Erythroblast (primary cell): Measurements from ENCODE around the gene KCP.

Experiments used
- GATA1 ChIP-seq: IDR thresholded peaks from 2 replicates; pipeline ENCODE4 v1.6.1; 2011; ENCODE audit warnings: low read depth, mild to moderate bottlenecking, control low read depth, low read length, moderate library complexity
- POLR2A ChIP-seq: IDR thresholded peaks from 2 replicates; pipeline ENCODE4 v1.6.1; 2011; ENCODE audit warnings: mild to moderate bottlenecking, low read length

DNA sequence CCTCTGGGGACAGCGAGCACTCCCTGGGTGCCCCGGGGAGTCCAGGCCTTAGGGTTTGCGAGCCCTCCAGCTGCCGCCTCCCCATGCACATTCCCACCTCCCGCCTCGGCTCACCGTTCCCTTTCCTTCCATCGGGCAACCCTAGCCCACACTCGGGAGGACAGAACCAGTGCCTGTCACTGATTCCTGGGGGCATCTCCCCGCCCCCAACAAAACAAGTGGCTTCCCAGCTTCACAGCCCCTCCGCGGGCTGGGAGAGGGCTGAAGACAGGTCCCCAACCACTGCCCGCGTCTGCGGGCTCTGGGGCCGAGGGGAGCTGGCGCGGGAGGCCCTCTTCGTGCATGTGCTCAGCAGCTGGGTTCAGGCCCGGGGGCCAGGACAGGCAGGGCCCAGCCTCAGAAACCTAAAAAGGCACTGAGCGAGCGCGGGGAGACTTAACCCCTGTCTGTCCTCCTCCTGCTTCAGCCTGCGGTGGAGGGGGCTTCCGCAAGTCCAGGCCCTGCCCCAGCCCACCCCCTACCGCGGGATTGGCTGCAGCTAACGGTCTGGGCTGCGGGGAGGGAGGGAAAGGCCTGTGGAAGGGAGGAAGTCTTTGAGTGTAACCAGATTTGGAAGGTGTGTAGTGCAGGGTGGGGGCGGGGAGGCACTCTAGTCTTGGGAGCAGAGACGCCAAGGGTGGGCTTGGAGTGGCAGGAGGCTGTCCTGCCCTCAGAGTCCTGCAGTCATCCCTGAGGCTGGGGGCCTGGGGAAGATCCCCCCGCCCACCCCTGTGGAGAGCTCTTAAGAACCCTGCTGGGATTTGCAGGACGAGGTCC lies 79.1 kb downstream of the KCP start:
- no peak for TF ChIP-seq POLR2A
- no peak for TF ChIP-seq GATA1
